Measurements from ENCODE around the gene MAN2B1.

- TF ChIP-seq POLR2A (IDR thresholded peaks at IDR 0.05) (no peak), CTCF (IDR thresholded peaks at IDR 0.05) (no peak)
Observed at GRCh38 chr19:12695096-12695495, 28.6 kb upstream of the MAN2B1 start.

Data from Peyer's patch (tissue), 4 donors.